ENCODE measurements around the gene ELN. TPM values are rescaled to one million over a fixed set of nuclear protein-coding genes. Genes with fewer than 3 reads are reported as not detected.

Gene ELN
- total RNA-seq, 1 experiment from 2014 or later, result not detected

- no peak for DNase-seq (ENCODE audit: low read depth, low spot score)
- in situ Hi-C loops (cut with HindIII; ENCODE audit: low pct_unique_long_range_greater_than_20kb, low sequenced_read_pairs), result no loop called here
Measured at GRCh38 chr7:74015670-74016069, 12.3 kb upstream of the ELN start.

DNA sequence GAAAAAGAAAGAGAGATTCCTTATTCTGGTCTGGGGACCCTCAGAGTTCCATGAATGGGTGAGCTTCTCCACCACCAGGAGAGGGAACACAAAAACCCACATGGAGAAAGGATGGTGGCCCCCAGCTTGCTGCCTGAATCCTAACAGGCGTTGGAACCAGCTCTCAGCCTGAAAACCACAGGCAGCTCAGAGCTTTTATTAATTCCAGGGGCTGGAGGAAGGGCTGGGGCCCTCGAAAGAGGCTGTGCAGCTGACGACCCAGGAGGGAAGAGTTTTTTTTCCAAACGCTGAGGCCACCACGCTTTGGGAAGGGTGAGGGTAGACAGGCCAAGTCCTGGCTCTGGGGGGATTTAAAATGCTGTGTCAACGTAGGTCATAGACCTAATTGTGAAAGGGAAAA is 10.8 kb upstream of the ELN start:
- in situ Hi-C loops (cut with HindIII; ENCODE audit: low pct_unique_long_range_greater_than_20kb, low sequenced_read_pairs), result no loop called here
- no peak for DNase-seq (ENCODE audit: low read depth, low spot score)

GRCh38 chr7:74018246-74018895 is 9.6 kb upstream of the ELN start:
- in situ Hi-C loops (cut with HindIII; ENCODE audit: low pct_unique_long_range_greater_than_20kb, low sequenced_read_pairs), result no loop called here
- DNase-seq (ENCODE audit: low read depth, low spot score), result no peak

- in situ Hi-C loops (cut with HindIII; ENCODE audit: low pct_unique_long_range_greater_than_20kb, low sequenced_read_pairs), result no loop called here
Measured at GRCh38 chr7:74019149-74019548, 8.8 kb upstream of the ELN start.

GRCh38 chr7:74020390-74020789 is 7.6 kb upstream of the ELN start:
- in situ Hi-C loops (cut with HindIII; ENCODE audit: low pct_unique_long_range_greater_than_20kb, low sequenced_read_pairs), result no loop called here
- no peak for DNase-seq (ENCODE audit: low read depth, low spot score)

More at GRCh38 chr7:74019149-74019548, 8.8 kb upstream of the ELN start:
- no peak for DNase-seq (ENCODE audit: low read depth, low spot score)

DNA sequence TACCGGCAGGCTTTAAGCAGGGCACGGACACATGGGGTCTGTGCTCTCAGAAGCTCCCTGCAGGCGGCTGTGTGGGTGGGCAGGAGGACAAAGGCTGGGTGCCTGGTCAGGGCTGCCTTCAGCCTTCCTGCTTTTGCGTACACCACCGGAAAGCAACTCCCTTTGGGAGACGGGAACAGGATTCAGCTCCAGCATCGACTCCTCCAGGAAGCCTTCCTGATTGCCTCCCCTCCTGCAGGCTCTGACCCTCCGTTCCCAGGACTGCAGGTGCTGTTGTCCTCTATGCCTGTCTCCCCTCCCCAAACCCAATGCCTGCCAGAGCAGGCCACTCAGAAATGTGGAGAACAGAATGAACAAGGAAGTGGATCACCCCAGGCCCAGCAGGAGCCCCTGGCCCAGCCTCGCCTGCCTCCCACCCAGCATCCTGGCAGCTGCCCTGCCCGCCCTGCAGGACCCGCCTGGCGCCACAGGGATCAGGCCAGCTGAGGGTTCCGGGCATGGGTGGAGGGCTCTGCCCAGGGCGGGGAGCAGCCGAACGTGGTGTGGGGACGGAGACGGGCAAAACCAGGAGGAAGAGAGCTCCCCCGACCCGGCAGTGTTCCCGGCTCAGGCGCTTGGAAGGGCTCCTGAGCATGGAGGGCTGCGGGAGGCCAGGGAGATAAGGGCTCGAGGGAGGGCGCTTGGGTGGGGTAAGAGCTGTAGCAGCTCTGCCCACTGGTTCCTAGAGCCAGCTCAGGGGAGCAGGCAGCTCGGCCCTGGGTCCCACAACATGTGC is 6.2 kb upstream of the ELN start:
- in situ Hi-C loops (cut with HindIII; ENCODE audit: low pct_unique_long_range_greater_than_20kb, low sequenced_read_pairs), result no loop called here
- no peak for DNase-seq (ENCODE audit: low read depth, low spot score)

DNA sequence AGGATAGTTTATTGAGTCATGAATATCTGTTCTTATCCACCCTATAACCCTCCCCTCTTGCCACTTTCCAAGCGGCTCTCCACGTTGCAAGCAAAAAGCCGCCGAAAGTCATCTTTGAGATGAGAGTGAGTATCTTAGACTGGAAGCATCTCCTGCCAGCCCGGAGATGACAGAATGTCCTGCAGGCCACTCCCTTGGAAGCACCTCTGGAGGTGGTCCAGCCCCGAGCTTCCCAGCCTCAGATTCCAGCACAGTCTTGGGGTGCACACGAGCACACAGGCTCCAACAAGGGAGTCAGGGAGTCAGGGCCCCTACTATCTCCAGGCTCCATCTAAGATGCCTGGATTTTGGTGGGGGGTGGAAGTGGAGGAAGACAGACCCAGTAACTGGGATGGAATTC is 5.5 kb upstream of the ELN start:
- no peak for DNase-seq (ENCODE audit: low read depth, low spot score)
- in situ Hi-C loops (cut with HindIII; ENCODE audit: low pct_unique_long_range_greater_than_20kb, low sequenced_read_pairs), result no loop called here

GRCh38 chr7:74023092-74023536 is 4.9 kb upstream of the ELN start:
- DNase-seq (ENCODE audit: low read depth, low spot score), result peak; percentile 46
- in situ Hi-C loops (cut with HindIII; ENCODE audit: low pct_unique_long_range_greater_than_20kb, low sequenced_read_pairs), result no loop called here

DNA sequence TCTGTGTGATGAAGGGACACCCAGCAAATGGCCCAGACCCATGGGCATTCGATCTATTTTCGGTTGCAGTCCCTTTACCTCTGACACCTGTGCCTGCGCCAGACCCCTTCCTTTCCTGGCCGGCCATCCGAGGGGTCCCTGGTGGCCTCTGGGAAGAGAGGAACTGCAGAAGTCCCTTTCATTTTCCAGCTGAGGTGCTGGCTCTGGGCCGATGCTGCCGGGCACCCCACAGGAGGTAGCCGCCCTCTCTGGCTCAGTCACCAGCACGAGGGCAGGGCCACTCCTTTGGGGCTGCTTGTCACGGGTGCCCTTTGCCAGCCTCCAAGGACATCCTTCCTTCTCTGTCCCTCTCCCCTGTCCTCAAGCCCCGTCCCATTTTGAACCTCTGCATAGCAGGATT is 4.2 kb upstream of the ELN start:
- in situ Hi-C loops (cut with HindIII; ENCODE audit: low pct_unique_long_range_greater_than_20kb, low sequenced_read_pairs), result no loop called here
- no peak for DNase-seq (ENCODE audit: low read depth, low spot score)

DNA sequence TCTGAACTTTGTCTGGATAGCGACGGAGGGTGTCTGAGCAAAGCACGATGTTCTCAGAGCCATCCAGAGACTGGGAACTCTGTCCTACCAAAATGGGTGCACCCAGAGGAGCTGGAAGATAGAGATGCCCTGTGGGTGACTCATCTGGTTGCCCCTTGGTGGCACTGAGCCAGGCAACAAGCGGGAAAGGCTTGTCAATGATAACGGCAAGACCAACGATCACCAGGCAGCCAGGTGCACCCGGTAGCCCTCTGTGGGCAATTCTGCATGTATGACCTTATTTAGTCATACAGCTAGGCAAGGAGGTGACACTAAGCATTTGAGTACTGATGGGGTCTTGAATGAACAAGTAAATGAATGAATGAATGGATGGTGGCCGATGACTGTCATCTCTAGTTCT is 2.8 kb upstream of the ELN start:
- no peak for DNase-seq (ENCODE audit: low read depth, low spot score)
- in situ Hi-C loops (cut with HindIII; ENCODE audit: low pct_unique_long_range_greater_than_20kb, low sequenced_read_pairs), result no loop called here

GRCh38 chr7:74025730-74026129 is 2.2 kb upstream of the ELN start:
- DNase-seq (ENCODE audit: low read depth, low spot score), result no peak
- in situ Hi-C loops (cut with HindIII; ENCODE audit: low pct_unique_long_range_greater_than_20kb, low sequenced_read_pairs), result no loop called here

DNA sequence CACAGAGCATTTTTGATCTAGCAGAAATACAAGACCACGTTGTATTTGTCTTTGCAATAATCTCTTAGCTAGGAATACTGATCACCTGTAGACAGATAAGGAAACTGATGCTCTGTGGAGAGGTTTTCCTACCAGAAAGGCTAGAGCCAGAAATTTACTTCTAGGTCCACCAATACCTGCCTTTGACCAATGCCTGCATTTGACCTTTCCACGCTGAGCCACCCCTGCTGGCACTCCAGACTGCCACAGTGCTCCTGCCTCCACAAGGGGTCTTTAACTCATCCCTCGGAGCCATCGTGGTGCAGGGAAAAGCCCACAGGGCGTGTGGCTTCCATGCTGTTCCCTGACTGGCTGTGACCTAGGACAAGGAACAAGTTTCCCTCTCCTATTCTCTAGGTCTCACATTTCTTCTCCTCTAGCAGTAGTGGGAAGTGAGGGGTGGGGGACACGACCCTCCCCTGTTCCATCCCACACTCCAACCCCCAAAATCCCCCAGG is 1.5 kb upstream of the ELN start:
- in situ Hi-C loops (cut with HindIII; ENCODE audit: low pct_unique_long_range_greater_than_20kb, low sequenced_read_pairs), result no loop called here
- no peak for DNase-seq (ENCODE audit: low read depth, low spot score)

DNA sequence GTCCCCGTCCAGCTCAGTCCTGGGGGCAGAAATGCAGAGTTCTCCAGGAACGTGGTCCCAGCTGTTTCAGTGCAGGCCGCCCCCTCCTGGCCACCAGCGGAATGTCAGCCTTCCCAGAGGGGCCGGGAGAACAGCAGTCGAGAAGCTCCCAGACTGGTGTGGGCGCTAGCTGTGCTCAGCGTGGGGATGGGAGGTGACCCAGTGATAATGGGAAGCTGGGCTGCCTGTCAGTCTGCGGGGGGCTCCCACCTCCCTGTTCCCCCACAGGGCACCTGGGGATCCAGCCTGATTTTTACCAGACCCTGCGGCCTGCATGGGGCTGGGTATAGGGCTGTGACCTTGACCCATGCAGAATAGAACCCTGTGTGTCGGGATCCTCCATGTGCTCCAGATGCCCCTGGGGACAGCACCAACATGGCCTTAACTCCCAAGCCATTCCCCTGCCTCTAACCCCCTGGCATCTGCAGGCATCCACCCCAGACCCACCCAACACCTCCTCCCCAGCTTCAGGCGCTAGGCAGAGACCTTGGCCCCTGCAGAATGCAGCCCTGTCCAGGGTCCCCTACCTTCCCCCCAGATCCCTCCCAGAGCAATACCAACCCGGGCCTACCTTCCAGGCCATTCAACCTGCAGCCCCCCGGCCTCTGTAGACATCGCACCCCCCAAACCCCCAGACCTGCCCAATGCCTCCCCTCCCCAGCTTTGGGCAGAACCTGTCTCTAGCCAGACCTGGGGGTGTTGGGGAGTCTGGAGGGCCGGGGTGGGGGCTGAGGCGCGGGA is 880 bp upstream of the ELN start:
- in situ Hi-C loops (cut with HindIII; ENCODE audit: low pct_unique_long_range_greater_than_20kb, low sequenced_read_pairs), result no loop called here
- DNase-seq (ENCODE audit: low read depth, low spot score), result peak; percentile 78

- in situ Hi-C loops (cut with HindIII; ENCODE audit: low pct_unique_long_range_greater_than_20kb, low sequenced_read_pairs), result no loop called here
- no peak for DNase-seq (ENCODE audit: low read depth, low spot score)
Measured at GRCh38 chr7:74028321-74028838, 407 bp downstream of the ELN start.

DNA sequence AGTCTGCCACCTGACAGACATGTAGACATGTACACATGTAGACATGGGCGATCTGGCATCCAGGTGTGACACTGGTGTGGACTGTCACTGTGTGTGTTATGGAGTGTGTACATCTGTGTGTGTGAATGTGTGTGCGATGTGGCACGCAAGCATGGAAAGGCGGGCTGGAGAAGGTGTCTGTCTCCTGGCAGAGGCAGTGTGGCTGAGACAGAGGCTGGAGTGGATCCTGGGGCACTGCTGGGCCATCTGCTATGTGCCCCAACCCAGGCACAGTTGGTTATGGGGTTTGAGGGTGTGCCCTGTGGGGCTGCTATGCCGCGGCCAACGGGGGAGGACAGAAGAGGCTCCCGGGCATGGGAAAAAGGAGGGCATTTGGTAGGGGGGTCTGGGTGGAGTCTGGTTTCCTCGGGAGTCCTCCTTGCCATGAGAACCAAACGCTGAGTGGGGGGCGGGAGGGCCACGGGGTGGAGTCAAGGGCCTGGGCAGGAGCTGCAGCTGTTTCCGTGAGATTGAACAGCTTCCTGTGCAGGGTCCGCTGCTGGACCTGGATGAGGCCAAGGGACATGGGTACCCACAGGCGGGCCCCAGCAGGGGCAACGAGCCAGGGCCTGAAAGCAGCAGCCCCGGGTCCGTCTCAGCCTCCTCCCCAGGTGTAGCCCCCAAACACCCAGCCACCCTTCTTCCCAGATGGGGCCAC is 1.3 kb downstream of the ELN start:
- DNase-seq (ENCODE audit: low read depth, low spot score), result no peak
- in situ Hi-C loops (cut with HindIII; ENCODE audit: low pct_unique_long_range_greater_than_20kb, low sequenced_read_pairs), result no loop called here

- no peak for DNase-seq (ENCODE audit: low read depth, low spot score)
- in situ Hi-C loops (cut with HindIII; ENCODE audit: low pct_unique_long_range_greater_than_20kb, low sequenced_read_pairs), result no loop called here
Measured at GRCh38 chr7:74029991-74030415, 2.0 kb downstream of the ELN start.

DNA sequence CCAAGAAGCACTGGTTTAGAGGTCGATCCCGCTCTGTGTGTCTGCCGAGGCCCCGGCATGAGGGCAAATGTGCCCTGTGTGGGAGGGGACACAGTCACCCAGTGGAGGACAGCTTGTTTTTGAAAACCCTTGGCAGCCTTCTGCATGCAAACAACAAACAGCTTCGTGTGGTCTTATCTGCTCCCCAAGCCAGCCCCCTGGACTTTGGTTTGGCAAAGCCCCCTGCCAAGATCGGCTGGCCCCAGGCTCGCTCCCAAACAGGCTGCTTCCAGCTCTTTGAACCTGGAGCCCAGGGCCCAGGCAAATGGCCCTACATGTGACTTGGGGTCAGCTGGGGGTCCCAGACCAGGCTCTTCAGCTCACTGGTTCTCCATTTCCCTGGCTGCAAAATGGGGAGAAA is 2.9 kb downstream of the ELN start:
- in situ Hi-C loops (cut with HindIII; ENCODE audit: low pct_unique_long_range_greater_than_20kb, low sequenced_read_pairs), result no loop called here
- DNase-seq (ENCODE audit: low read depth, low spot score), result no peak
